Measurements from ENCODE around the gene PHPT1. TPM values are rescaled to one million over a fixed set of nuclear protein-coding genes. Genes with fewer than 3 reads are reported as not detected.

PHPT1 gene
- total RNA-seq, 2 donors from 2014 or later, result 137 to 176 TPM

DNA sequence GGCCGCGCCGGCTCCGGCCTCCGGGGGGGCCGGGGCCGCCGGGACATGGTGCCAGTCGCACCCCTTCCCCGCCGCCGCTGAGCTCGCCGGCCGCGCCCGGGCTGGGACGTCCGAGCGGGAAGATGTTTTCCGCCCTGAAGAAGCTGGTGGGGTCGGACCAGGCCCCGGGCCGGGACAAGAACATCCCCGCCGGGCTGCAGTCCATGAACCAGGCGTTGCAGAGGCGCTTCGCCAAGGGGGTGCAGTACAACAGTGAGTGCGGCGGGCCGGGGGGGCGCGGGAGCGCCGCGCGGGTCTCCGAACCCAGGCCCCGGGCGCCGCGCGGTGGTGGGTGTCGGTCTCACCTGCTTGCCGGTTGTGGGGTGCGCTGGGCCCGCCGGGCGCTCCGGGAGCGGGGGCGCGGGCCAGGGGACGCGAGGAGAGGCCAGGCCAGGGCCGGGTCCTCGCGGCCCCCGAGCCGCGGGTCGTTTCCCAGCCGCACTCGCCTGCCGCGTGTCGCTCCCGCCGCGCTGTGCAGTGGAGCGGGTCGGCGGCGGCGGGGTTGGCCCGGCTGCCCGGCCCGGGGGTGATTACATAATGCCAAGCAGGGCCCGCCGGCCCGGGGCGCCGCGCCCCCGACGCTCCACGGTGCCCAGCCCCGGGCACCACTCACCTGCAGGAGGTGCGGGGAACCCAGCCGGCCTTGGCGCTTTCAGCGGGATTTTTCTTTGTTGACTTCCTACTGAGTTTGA is 41.0 kb upstream of the PHPT1 start:
- TF ChIP-seq, protein P1, sequence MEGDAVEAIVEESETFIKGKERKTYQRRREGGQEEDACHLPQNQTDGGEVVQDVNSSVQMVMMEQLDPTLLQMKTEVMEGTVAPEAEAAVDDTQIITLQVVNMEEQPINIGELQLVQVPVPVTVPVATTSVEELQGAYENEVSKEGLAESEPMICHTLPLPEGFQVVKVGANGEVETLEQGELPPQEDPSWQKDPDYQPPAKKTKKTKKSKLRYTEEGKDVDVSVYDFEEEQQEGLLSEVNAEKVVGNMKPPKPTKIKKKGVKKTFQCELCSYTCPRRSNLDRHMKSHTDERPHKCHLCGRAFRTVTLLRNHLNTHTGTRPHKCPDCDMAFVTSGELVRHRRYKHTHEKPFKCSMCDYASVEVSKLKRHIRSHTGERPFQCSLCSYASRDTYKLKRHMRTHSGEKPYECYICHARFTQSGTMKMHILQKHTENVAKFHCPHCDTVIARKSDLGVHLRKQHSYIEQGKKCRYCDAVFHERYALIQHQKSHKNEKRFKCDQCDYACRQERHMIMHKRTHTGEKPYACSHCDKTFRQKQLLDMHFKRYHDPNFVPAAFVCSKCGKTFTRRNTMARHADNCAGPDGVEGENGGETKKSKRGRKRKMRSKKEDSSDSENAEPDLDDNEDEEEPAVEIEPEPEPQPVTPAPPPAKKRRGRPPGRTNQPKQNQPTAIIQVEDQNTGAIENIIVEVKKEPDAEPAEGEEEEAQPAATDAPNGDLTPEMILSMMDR (IDR thresholded peaks at IDR 0.05), result no peak
- Histone ChIP-seq H3K27me3 (no peaks in the 10 kb centered on the region), H3K4me1 (peaks cover 16% of the 10 kb centered on the region), H3K9me3 (no peaks in the 10 kb centered on the region), H3K4me3 (peak overlapping the region; percentile 88), H3K36me3 (no peaks in the 10 kb centered on the region), H3K27ac (peak overlapping the region; percentile 62), H3K9ac (ENCODE audit: low read depth in 2 of 2, low read length in 2 of 2) (peak overlapping the region; percentile 85 to 91)
- DNase-seq, result peak; percentile 46
- intact Hi-C loops (cut with DNase I), result no loop called here

DNA sequence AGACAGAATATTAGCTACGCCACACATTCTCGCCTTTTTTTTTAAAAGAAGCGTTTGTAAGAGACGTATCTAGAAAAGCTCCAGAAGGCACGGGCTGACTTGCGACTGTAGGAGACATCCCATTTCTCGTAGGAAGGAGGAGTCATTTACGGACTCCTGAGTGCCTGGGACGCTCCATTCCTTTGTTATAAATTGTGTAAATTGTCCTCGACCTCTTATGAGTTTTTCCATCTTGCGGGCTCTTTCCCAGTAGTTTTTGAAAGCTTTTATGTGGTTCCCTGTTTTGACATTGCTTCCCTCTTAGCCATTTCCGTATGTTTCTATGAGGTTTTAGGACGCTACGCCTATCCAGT is 40.4 kb upstream of the PHPT1 start:
- Histone ChIP-seq H3K27ac (peak overlapping the region; percentile 62), H3K36me3 (no peaks in the 10 kb centered on the region), H3K4me3 (peak overlapping the region; percentile 88), H3K27me3 (no peaks in the 10 kb centered on the region), H3K9me3 (no peaks in the 10 kb centered on the region), H3K4me1 (peaks cover 16% of the 10 kb centered on the region), H3K9ac (ENCODE audit: low read depth in 2 of 2, low read length in 2 of 2) (peak overlapping the region in 1 of 2 donors; percentile 85)
- intact Hi-C loops (cut with DNase I), result no loop called here
- DNase-seq, result no peak
- TF ChIP-seq, protein P1 (IDR thresholded peaks at IDR 0.05), result no peak

DNA sequence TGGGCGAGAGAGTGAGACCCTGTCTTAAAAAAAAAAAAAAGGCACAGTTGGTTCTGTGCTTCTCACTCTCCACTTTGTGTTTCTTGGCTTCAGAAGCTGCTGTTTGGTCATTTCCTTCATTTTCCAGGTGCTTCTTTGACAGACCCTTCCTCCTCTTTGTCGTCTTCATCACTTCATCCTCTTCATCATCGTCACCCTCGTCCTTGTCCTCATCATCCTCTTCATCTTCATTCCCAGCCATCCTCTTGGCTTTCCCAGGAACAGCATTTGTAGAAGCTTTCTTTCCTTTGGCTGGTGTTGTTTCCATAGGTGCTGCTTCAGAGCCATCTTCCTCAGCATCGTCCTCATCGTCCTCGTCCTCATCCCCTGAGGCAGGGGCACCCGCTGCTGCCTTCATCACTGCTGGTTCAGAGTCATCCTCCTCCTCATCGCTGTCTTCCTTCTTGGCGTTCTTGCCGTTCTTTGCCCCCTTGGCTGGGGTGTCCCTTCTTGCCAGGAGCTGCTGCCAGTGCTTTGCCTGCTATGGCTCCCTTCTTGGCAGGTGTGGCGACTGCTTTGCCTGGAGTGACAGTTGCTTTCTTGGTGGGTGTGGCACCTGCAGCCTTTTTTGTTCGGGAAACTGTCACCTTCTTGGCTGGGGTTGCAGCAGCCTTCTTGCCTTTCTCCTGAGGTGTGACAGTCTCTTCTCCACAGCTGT is 34.3 kb upstream of the PHPT1 start:
- no peaks in the 10 kb centered on the region for H3K27me3 ChIP-seq
- peaks cover 4% of the 10 kb centered on the region for H3K4me1 ChIP-seq
- H3K4me3 ChIP-seq, result no peak overlapping the region
- H3K9me3 ChIP-seq, result no peaks in the 10 kb centered on the region
- H3K36me3 ChIP-seq, result no peaks in the 10 kb centered on the region
- H3K9ac ChIP-seq (ENCODE audit: low read depth in 2 of 2, low read length in 2 of 2), result no peak overlapping the region
- no peak overlapping the region for H3K27ac ChIP-seq
- intact Hi-C loops (cut with DNase I), result no loop called here
- TF ChIP-seq, protein P1 (IDR thresholded peaks at IDR 0.05), result no peak
- no peak for DNase-seq

DNA sequence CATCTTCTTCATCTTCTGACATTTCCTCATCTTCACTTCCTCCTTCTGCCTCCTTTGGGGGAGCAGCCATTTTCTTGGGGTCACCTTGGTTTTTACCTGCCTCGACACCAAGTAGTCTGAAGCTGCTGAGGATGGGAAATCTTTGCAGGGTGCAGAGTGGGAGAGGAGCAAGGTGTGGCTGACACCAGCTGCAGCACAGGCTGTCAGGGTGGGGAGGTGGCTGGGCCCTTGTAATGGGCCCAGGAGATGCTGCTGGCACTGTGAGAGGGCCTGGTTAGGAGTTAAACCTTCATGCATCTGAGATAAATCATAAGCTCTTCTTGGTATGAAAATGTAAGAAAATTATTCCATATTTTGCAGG is 33.8 kb upstream of the PHPT1 start:
- H3K27ac ChIP-seq, result no peak overlapping the region
- H3K4me3 ChIP-seq, result no peak overlapping the region
- no peak overlapping the region for H3K9ac ChIP-seq (ENCODE audit: low read depth in 2 of 2, low read length in 2 of 2)
- intact Hi-C loops (cut with DNase I), result no loop called here
- no peaks in the 10 kb centered on the region for H3K27me3 ChIP-seq
- DNase-seq, result no peak
- TF ChIP-seq, protein P1 (IDR thresholded peaks at IDR 0.05), result no peak
- no peaks in the 10 kb centered on the region for H3K36me3 ChIP-seq
- no peaks in the 10 kb centered on the region for H3K9me3 ChIP-seq
- no peaks in the 10 kb centered on the region for H3K4me1 ChIP-seq

DNA sequence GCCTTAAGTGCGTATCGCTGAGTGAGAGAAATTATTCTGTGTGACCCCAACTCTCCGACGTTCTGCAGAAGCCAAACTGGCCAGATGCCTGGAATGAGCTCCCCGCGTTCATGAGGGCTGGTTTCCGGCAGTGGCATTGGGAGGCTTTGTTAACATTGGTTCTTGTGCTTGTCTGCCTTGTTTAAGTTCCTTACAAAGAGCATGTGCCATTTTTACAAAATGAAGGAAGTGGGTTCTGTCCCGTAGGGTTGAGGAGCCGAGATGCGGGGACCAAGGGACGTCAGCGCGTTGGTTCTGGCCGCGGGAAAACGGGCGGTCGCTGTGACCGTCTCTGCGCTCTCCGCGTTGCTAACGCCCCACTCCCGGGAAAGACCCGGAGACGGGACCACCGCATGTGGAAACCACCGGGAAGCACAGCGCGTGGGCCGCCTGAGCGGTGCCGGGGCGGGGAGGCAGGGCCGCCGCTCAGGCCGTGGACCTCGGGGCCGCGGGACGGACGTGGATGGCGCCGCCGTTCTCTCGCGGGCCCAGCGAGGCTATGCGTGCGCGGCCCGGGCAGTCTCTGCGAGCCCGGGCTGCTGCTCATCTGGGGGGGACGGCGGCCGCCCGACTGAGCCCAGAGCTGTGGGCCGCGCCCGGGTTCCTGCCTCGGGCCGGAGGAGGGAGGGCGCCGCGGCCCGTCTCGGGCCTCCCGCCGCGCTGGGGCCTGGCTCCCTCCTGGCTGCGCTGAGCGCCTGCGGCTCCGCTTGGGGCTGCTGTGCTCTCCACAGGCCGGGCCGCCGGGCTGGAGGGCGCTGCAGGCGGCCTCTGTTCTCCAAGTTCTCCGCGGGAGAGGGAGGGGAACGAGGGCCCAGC is 28.0 kb upstream of the PHPT1 start:
- H3K36me3 ChIP-seq, result no peaks in the 10 kb centered on the region
- no peaks in the 10 kb centered on the region for H3K9me3 ChIP-seq
- intact Hi-C loops (cut with DNase I), result no loop called here
- H3K4me3 ChIP-seq, result peak overlapping the region; percentile 13
- no peak overlapping the region for H3K9ac ChIP-seq (ENCODE audit: low read depth in 2 of 2, low read length in 2 of 2)
- no peak for DNase-seq
- H3K27me3 ChIP-seq, result no peaks in the 10 kb centered on the region
- no peak overlapping the region for H3K27ac ChIP-seq
- no peaks in the 10 kb centered on the region for H3K4me1 ChIP-seq
- TF ChIP-seq, protein P1 (IDR thresholded peaks at IDR 0.05), result no peak

Data from colonic mucosa (tissue), 4 donors.